ENCODE results near the gene TARBP1. TPM values are rescaled to one million over a fixed set of nuclear protein-coding genes. Genes with fewer than 3 reads are reported as not detected.

Gene TARBP1
- total RNA-seq, 2 donors from 2014 or later: 5.5 to 11.3 TPM

DNA sequence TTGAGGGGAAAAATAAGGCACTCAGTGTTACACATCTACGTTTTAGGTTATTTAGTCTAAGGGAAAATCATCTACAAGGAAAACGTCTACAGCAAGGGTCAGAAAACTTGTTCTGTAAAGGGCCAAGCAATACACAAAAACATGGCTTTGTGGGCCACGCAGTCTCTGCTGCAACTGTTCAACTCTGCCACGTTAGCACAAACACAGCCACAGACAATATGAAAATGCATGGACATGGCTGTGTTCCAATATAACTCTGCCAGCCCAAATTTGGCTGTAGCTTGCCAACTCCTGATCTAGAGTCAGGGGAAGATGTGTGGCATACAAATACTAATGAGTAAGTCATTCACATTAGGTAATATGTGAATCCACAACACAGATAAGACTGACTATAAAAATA lies 65.0 kb downstream of the TARBP1 start:
- DNase-seq (ENCODE audit: low spot score): no peak
- H3K27me3 ChIP-seq: no peaks in the 10 kb centered on the region
- no peak overlapping the region for H3K4me3 ChIP-seq
- no peaks in the 10 kb centered on the region for H3K4me1 ChIP-seq
- TF ChIP-seq CTCF (IDR thresholded peaks at IDR 0.05): no peak
- no peaks in the 10 kb centered on the region for H3K9me3 ChIP-seq
- H3K27ac ChIP-seq: no peak overlapping the region
- peaks cover 5% of the 10 kb centered on the region for H3K36me3 ChIP-seq

DNA sequence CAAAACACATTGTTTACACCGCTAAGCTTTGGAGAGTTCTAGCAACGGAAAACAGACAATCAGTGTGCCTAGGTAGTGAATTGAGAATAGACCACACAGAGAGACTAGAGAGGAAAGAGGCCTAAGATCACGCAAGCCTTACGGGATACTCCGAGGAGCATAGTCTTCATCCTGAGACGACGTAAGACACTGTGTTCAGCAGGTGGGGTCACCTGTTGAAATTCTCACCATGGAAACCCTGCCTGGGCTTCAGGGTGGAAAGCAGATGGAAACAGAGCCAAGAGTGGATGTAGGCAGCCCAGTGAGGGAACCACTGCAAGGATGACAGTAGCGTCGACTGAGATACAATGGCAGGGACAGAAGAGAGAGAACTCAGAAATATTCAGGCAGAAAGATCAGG lies 65.5 kb downstream of the TARBP1 start:
- Histone ChIP-seq H3K4me3 (no peak overlapping the region), H3K4me1 (no peaks in the 10 kb centered on the region), H3K9me3 (no peaks in the 10 kb centered on the region), H3K36me3 (peaks cover 5% of the 10 kb centered on the region), H3K27ac (no peak overlapping the region), H3K27me3 (no peaks in the 10 kb centered on the region)
- no peak for DNase-seq (ENCODE audit: low spot score)
- TF ChIP-seq CTCF (IDR thresholded peaks at IDR 0.05): no peak

- no peak for DNase-seq (ENCODE audit: low spot score)
- no peaks in the 10 kb centered on the region for H3K9me3 ChIP-seq
- TF ChIP-seq CTCF (IDR thresholded peaks at IDR 0.05): no peak
- H3K27ac ChIP-seq: no peak overlapping the region
- H3K27me3 ChIP-seq: no peaks in the 10 kb centered on the region
- no peaks in the 10 kb centered on the region for H3K4me1 ChIP-seq
- peaks cover 5% of the 10 kb centered on the region for H3K36me3 ChIP-seq
- H3K4me3 ChIP-seq: no peak overlapping the region
Observed at GRCh38 chr1:234412830-234413229, 66.1 kb downstream of the TARBP1 start.

- Histone ChIP-seq H3K4me1 (no peaks in the 10 kb centered on the region), H3K9me3 (no peaks in the 10 kb centered on the region), H3K27ac (no peak overlapping the region), H3K36me3 (no peaks in the 10 kb centered on the region), H3K27me3 (no peaks in the 10 kb centered on the region), H3K4me3 (no peak overlapping the region)
- DNase-seq (ENCODE audit: low spot score): no peak
- TF ChIP-seq CTCF (IDR thresholded peaks at IDR 0.05): no peak
Observed at GRCh38 chr1:234409328-234409727, 69.7 kb downstream of the TARBP1 start.

DNA sequence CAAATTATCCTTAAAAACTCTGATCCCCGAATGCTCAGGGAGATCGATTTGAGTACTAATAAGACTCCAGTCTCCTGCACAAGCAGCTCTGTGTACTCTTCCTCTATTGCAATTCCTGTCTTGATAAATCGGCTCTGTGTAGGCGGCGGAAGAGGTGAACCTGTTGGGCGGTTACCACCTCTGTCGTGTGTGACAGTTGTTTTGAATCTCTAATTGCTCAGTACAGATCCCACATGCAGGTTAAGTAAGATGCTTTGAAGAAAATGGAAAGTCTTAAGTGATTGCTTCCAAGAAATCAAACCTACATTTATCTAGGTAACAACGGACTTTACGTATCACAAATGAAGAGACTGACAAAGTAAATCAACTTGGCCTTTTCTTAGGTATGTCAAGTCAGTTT lies 70.2 kb downstream of the TARBP1 start:
- TF ChIP-seq CTCF (IDR thresholded peaks at IDR 0.05): no peak
- no peaks in the 10 kb centered on the region for H3K4me1 ChIP-seq
- H3K9me3 ChIP-seq: no peaks in the 10 kb centered on the region
- H3K27ac ChIP-seq: no peak overlapping the region
- H3K27me3 ChIP-seq: no peaks in the 10 kb centered on the region
- H3K4me3 ChIP-seq: no peak overlapping the region
- H3K36me3 ChIP-seq: no peaks in the 10 kb centered on the region
- no peak for DNase-seq (ENCODE audit: low spot score)

- no peaks in the 10 kb centered on the region for H3K4me1 ChIP-seq
- no peak overlapping the region for H3K27ac ChIP-seq
- H3K4me3 ChIP-seq: no peak overlapping the region
- TF ChIP-seq CTCF (IDR thresholded peaks at IDR 0.05): no peak
- H3K36me3 ChIP-seq: no peaks in the 10 kb centered on the region
- H3K27me3 ChIP-seq: no peaks in the 10 kb centered on the region
- no peaks in the 10 kb centered on the region for H3K9me3 ChIP-seq
- no peak for DNase-seq (ENCODE audit: low spot score)
Observed at GRCh38 chr1:234406871-234407270, 72.1 kb downstream of the TARBP1 start.

Data from right atrium auricular region (tissue), 2 donors.